ENCODE data around the gene PAX1.

Gene PAX1

DNA sequence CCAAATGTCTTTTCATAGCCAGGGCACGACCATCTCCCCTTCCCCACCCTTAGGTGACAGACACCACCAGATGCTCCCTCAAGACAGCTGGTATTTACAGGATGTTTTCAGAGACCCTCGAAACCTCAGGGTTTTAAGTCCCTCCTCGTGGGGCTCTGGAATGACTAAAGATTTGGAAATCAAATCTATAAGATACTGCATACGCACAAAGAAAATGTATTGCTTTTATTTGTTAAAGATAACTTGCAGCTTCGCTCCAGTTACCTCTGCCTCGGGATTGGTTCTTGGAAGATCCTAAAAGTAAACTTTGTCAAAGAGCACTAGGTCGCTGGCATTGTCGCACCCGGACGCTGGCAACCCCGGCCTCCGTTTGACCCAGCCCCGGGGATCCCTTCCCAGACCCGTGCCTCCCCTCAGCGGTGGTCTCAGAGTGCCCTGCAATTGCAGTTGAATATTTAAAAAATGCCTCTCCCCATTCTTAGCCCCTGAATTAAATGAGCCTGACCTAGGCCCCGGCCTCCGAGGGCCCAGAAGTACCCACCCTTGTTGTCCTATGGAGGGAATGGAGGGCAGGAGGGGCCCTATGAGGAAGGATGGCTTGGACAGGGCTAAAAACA, 7.1 kb downstream of the PAX1 start:
- DNase-seq (ENCODE audit: low read depth) = no peak
- TF ChIP-seq, protein P1, sequence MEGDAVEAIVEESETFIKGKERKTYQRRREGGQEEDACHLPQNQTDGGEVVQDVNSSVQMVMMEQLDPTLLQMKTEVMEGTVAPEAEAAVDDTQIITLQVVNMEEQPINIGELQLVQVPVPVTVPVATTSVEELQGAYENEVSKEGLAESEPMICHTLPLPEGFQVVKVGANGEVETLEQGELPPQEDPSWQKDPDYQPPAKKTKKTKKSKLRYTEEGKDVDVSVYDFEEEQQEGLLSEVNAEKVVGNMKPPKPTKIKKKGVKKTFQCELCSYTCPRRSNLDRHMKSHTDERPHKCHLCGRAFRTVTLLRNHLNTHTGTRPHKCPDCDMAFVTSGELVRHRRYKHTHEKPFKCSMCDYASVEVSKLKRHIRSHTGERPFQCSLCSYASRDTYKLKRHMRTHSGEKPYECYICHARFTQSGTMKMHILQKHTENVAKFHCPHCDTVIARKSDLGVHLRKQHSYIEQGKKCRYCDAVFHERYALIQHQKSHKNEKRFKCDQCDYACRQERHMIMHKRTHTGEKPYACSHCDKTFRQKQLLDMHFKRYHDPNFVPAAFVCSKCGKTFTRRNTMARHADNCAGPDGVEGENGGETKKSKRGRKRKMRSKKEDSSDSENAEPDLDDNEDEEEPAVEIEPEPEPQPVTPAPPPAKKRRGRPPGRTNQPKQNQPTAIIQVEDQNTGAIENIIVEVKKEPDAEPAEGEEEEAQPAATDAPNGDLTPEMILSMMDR (conservative IDR thresholded peaks at IDR 0.05; ENCODE audit: control insufficient read depth, insufficient read depth, low read depth, low read length) = no peak
- H3K4me3 ChIP-seq (ENCODE audit: control insufficient read depth, low read depth, low read length) = no peak overlapping the region

DNA sequence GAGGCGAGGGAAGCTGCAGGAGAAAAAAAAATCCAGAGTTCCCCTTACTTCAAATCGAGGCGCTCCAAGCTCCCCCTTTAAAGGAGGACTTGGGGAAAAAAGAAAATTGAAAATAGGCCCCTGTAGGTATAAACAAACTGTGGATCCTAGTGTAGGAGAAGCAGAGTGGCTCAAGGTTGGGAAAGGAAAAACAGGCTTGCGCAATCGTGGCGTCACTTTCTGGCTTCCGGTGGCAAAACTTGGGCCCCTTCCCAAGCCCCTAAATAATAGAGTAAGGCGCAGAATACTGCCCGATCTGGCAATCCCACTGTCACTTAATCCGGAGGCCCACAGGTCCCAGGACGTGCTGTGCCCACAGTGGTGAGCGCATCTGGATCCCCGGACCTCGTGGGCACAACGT, 8.0 kb downstream of the PAX1 start:
- no peak overlapping the region for H3K4me3 ChIP-seq (ENCODE audit: control insufficient read depth, low read depth, low read length)
- DNase-seq (ENCODE audit: low read depth) = no peak
- TF ChIP-seq, protein P1 (conservative IDR thresholded peaks at IDR 0.05; ENCODE audit: control insufficient read depth, insufficient read depth, low read depth, low read length) = no peak

DNA sequence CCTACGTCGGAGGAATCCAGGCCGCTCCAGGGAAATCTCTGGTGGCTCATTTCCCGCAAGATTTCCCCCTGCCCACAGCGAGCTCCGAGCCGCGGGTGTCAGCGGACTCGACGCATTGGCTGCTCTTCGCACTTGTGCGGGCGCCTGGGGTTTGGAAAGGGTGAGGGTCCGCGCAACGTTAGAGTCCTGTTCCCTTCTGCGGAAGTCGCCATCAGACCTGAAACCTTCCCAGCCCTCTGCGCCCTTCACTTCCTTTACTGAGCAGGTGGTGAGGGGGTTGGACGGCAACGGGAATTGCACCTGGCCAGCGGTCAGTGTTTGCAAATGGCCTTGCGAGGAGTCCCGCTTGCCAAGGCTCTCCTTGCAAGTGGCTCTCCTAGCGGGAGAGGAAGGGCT, 8.4 kb downstream of the PAX1 start:
- no peak overlapping the region for H3K4me3 ChIP-seq (ENCODE audit: control insufficient read depth, low read depth, low read length)
- no peak for DNase-seq (ENCODE audit: low read depth)
- TF ChIP-seq, protein P1 (conservative IDR thresholded peaks at IDR 0.05; ENCODE audit: control insufficient read depth, insufficient read depth, low read depth, low read length) = no peak

DNA sequence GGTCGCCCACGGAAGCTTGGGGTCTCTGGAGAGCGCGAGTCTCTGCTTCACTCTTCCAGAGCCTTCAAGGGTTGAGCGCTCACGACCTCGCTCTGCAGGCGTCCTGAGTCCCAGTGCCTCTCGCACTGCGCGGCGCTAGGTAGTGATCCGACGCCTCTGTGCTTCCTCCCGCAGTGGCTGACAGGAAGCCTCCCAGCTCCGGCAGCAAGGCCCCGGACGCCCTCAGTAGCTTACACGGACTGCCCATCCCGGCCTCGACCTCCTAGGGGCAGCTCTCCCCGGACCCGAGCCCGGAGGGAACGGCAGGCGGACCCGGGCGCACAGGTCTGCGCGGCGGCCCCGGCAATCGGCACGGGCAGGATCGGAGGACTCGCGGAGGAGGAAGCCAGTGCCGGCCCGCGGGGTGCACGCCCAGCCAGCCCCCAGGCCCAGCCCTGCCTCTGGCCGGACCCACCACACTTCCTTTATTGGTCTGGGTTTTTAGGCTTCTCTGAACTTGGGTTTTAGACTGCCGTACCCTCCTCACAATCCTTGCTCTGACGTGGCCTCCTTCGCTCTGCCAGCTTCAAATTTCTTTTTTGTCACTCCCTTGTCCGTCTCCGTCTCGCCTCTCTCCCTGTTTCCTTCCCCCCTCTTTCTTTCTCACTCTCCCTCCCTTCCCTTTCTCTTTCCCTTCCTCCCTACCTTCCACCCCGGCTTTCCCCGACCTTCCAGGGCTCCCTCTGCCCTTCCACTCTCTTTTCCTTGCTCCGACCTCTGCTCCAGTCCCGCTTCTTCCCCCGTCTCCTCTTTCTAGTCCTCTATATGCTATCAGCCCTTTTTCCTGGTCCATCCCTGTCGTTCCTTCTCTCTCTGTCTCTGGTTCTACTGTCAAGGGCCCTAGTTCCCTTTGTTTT, 9.1 kb downstream of the PAX1 start:
- no peak for DNase-seq (ENCODE audit: low read depth)
- TF ChIP-seq, protein P1 (conservative IDR thresholded peaks at IDR 0.05; ENCODE audit: control insufficient read depth, insufficient read depth, low read depth, low read length) = no peak
- H3K4me3 ChIP-seq (ENCODE audit: control insufficient read depth, low read depth, low read length) = no peak overlapping the region

DNA sequence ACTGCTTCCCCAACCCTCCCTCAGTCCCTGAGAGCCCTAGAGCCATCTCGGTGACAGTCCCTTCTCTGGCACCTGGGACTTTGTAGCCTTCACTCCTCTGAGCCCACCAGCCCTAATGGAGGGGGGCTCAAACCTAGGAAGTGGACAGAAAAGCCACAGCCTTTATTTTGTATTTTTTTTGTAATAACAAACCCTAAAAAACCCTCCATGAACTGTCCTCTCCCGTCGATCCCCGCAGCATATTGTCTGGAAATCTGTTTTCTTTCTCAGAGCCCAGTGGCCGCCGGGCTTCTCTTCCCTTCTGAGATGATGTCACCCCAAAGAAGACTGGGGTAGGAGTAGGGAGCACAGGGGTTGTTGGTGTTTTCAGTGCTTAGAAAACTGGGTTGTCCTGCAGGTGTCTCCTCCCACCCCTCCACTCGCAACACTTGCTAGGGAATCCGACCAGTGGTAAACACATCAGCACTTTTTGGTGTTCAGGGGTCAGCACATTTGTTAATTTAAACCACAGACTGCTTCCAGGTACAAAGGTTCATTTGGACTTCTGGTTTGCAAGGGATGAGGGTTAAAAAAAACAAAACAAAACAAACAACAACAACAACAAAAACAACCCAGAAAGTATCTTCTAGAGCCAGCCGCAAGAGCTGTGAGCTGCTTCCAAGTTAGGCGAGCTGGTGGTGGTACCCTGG, 9.9 kb downstream of the PAX1 start:
- DNase-seq (ENCODE audit: low read depth) = no peak
- TF ChIP-seq, protein P1 (conservative IDR thresholded peaks at IDR 0.05; ENCODE audit: control insufficient read depth, insufficient read depth, low read depth, low read length) = no peak
- H3K4me3 ChIP-seq (ENCODE audit: control insufficient read depth, low read depth, low read length) = no peak overlapping the region

DNA sequence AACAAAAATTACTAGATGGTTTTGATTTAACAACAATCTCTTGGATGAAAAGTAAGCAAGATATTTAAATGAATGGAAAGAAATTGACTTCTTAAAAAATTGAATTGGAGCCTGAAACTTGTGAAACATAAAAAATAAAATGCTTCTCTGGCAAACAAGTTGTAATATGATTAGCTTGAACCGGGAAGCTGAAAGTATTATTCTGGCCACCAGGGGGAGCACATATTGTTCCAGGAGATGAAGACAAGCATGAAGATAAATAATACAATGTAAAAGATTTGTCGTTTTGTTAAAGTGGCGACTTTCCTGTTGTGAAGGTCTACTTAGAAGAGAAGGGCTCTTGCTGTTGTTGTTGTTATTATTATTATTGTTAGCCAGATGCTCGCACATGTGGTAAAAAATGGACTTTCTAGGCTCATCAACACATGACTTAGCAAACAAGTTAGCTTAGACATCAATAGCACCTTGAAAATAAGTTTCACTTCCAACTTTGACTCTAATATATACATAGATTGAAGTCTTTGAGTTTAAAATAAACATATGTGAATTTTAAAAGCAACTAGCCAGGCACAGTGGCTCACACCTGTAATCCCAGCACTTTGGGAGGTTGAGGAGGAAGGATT, 14.2 kb downstream of the PAX1 start:
- TF ChIP-seq, protein P1 (conservative IDR thresholded peaks at IDR 0.05; ENCODE audit: control insufficient read depth, insufficient read depth, low read depth, low read length) = peak; percentile 74
- DNase-seq (ENCODE audit: low read depth) = peak; percentile 69
- H3K4me3 ChIP-seq (ENCODE audit: control insufficient read depth, low read depth, low read length) = no peak overlapping the region
